HG03095 (cell line): Measurements from ENCODE around the gene TRIM63.

Experiments used
- ATAC-seq: cut with Tn5 transposase; IDR thresholded peaks from one replicate; pipeline ENCODE4 v1.9.1; 2021; ENCODE audit warnings: moderate library complexity; ENCODE audit not compliant: unreplicated experiment

Gene TRIM63

GRCh38 chr1:26059906-26060305, 7.5 kb downstream of the TRIM63 start:
- ATAC-seq = no peak

GRCh38 chr1:26058052-26058595, 9.3 kb downstream of the TRIM63 start:
- ATAC-seq = no peak

GRCh38 chr1:26057189-26057588, 10.2 kb downstream of the TRIM63 start:
- ATAC-seq = no peak

- no peak for ATAC-seq
Observed at GRCh38 chr1:26055041-26055440, 12.4 kb downstream of the TRIM63 start.

GRCh38 chr1:26053718-26054560, 13.5 kb downstream of the TRIM63 start:
- no peak for ATAC-seq

- no peak for ATAC-seq
Observed at GRCh38 chr1:26050248-26050640, 17.2 kb downstream of the TRIM63 start.

GRCh38 chr1:26049531-26050247, 17.7 kb downstream of the TRIM63 start:
- no peak for ATAC-seq

GRCh38 chr1:26047278-26047874, 20.1 kb downstream of the TRIM63 start:
- ATAC-seq = no peak

- no peak for ATAC-seq
Observed at GRCh38 chr1:26046246-26047095, 21.0 kb downstream of the TRIM63 start.

- no peak for ATAC-seq
Observed at GRCh38 chr1:26045722-26046245, 21.6 kb downstream of the TRIM63 start, which contains the start of gene SLC30A2. Gene SLC30A2, minus strand, starts transcription at chr1:26046118. Its CDS starts 222 bp downstream, at chr1:26045896.

GRCh38 chr1:26044971-26045721, 22.3 kb downstream of the TRIM63 start:
- ATAC-seq = no peak

- no peak for ATAC-seq
Observed at GRCh38 chr1:26044414-26044813, 23.0 kb downstream of the TRIM63 start.

GRCh38 chr1:26043765-26044164, 23.7 kb downstream of the TRIM63 start:
- no peak for ATAC-seq

- no peak for ATAC-seq
Observed at GRCh38 chr1:26041978-26042377, 25.5 kb downstream of the TRIM63 start.

GRCh38 chr1:26041401-26041800, 26.0 kb downstream of the TRIM63 start:
- ATAC-seq = no peak

- no peak for ATAC-seq
Observed at GRCh38 chr1:26038904-26039303, 28.5 kb downstream of the TRIM63 start.

GRCh38 chr1:26038477-26038876, 29.0 kb downstream of the TRIM63 start:
- no peak for ATAC-seq

- no peak for ATAC-seq
Observed at GRCh38 chr1:26037904-26038303, 29.5 kb downstream of the TRIM63 start.

GRCh38 chr1:26036756-26037281, 30.6 kb downstream of the TRIM63 start:
- no peak for ATAC-seq
